A549 (cell line): ENCODE measurements around the gene HAUS8.

Source experiments
- CTCF ChIP-seq: fragments of >200 bp; sonication (Bioruptor Twin); formaldehyde crosslinking; IDR thresholded peaks from 3 replicates; pipeline ENCODE4 v1.5.1; 2016
- EP300 ChIP-seq, 2 experiments: fragments of >200 bp; sonication (Bioruptor Twin); formaldehyde crosslinking; IDR thresholded peaks; 2 replicates in 1 of 2; 3 replicates in 1 of 2; pipeline ENCODE4 v1.6.1; 2016 to 2017
- ESRRA ChIP-seq: fragments of 150-350 bp; IDR thresholded peaks from 2 replicates; pipeline ENCODE4 v1.6.1; 2014; ENCODE audit warnings: mild to moderate bottlenecking, low read length, borderline replicate concordance
- JUNB ChIP-seq: fragments of >200 bp; sonication (Bioruptor Twin); formaldehyde crosslinking; IDR thresholded peaks from 2 replicates; pipeline ENCODE4 v1.6.1; 2016
- NFE2L2 ChIP-seq: fragments of 150-350 bp; conservative IDR thresholded peaks from 2 replicates; pipeline ENCODE4 v1.6.1; 2014; ENCODE audit warnings: low read length
- NR3C1 ChIP-seq: fragments of >200 bp; sonication (Bioruptor Twin); formaldehyde crosslinking; IDR thresholded peaks from 3 replicates; pipeline ENCODE4 v1.6.1; 2017
- PHF8 ChIP-seq: fragments of 200-600 bp; sonication (generic); IDR thresholded peaks from 2 replicates; pipeline ENCODE4 v1.6.1; 2016; ENCODE audit warnings: low read depth, mild to moderate bottlenecking, antibody characterized with exemption, moderate library complexity, borderline replicate concordance
- POLR2A ChIP-seq: IDR thresholded peaks from 2 replicates; pipeline ENCODE4 v1.6.1; 2012; ENCODE audit warnings: mild to moderate bottlenecking, low read length
- RAD21 ChIP-seq, 2 experiments: fragments of >200 bp in 1 of 2; sonication (Bioruptor Twin) in 1 of 2; formaldehyde crosslinking in 1 of 2; IDR thresholded peaks in 1 of 2; conservative IDR thresholded peaks in 1 of 2; 2 replicates in 1 of 2; 3 replicates in 1 of 2; pipeline ENCODE4 v1.6.1; 2012 to 2018; ENCODE audit warnings: inconsistent platforms in 1 of 2
- TF ChIP-seq, protein P1 (sequence below): IDR thresholded peaks from 2 replicates; pipeline ENCODE4 v1.6.1; 2012
- TF ChIP-seq, protein P2 (sequence below): IDR thresholded peaks from 2 replicates; pipeline ENCODE4 v1.6.1; 2012; ENCODE audit warnings: low read depth, borderline replicate concordance

- TF ChIP-seq CTCF = no peak
- no peak for TF ChIP-seq NR3C1
- TF ChIP-seq RAD21 (conservative IDR thresholded peaks at IDR 0.05 in 1 of 2, IDR thresholded peaks at IDR 0.05 in 1 of 2) = no peak
- TF ChIP-seq, protein P1, sequence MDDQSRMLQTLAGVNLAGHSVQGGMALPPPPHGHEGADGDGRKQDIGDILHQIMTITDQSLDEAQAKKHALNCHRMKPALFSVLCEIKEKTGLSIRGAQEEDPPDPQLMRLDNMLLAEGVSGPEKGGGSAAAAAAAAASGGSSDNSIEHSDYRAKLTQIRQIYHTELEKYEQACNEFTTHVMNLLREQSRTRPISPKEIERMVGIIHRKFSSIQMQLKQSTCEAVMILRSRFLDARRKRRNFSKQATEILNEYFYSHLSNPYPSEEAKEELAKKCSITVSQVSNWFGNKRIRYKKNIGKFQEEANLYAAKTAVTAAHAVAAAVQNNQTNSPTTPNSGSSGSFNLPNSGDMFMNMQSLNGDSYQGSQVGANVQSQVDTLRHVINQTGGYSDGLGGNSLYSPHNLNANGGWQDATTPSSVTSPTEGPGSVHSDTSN = no peak
- TF ChIP-seq, protein P2, sequence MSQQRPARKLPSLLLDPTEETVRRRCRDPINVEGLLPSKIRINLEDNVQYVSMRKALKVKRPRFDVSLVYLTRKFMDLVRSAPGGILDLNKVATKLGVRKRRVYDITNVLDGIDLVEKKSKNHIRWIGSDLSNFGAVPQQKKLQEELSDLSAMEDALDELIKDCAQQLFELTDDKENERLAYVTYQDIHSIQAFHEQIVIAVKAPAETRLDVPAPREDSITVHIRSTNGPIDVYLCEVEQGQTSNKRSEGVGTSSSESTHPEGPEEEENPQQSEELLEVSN = no peak
- TF ChIP-seq NFE2L2 = no peak
- TF ChIP-seq EP300 (IDR thresholded peaks at IDR 0.05) = no peak
- no peak for TF ChIP-seq PHF8
- no peak for TF ChIP-seq ESRRA
- no peak for TF ChIP-seq POLR2A
- TF ChIP-seq JUNB = no peak
These were observed 70.9 kb downstream of the HAUS8 start for GRCh38 chr19:17004386-17004785.
